Trophoblast cell (in vitro differentiated cells and primary cell): ENCODE results near the gene OR10H4.
"Not testable (repeated sequence)": the region's sequence is repeated elsewhere in the genome, so short reads cannot be mapped to it uniquely, and the experiment has no call there.

Source experiments
- DNase-seq, 2 donors: peaks; one replicate each; pipeline ENCODE4 v3.0.0-alpha.2; 2016
- H2AFZ ChIP-seq: 2 replicates; pipeline ENCODE4 v1.6.1; 2013; ENCODE audit warnings: low read length, moderate library complexity, mild to moderate bottlenecking; ENCODE audit not compliant: insufficient read depth, poor library complexity
- H2AK5ac ChIP-seq: 2 replicates; pipeline ENCODE4 v1.6.1; 2013; ENCODE audit warnings: mild to moderate bottlenecking, low read length
- H2BK120ac ChIP-seq: 2 replicates; pipeline ENCODE4 v1.6.1; 2013; ENCODE audit warnings: low read length, mild to moderate bottlenecking, moderate library complexity; ENCODE audit not compliant: insufficient read depth, poor library complexity
- H2BK12ac ChIP-seq: 2 replicates; pipeline ENCODE4 v1.6.1; 2013; ENCODE audit warnings: mild to moderate bottlenecking, low read length, moderate library complexity
- H2BK5ac ChIP-seq: 2 replicates; pipeline ENCODE4 v1.6.1; 2013; ENCODE audit warnings: low read length, low read depth, moderate library complexity, mild to moderate bottlenecking; ENCODE audit not compliant: poor library complexity
- H3K14ac ChIP-seq: 2 replicates; pipeline ENCODE4 v1.6.1; 2013; ENCODE audit warnings: mild to moderate bottlenecking, low read length
- H3K18ac ChIP-seq: 2 replicates; pipeline ENCODE4 v1.6.1; 2013; ENCODE audit warnings: mild to moderate bottlenecking, low read length
- H3K23ac ChIP-seq: 2 replicates; pipeline ENCODE4 v1.6.1; 2013; ENCODE audit warnings: low read length
- H3K27ac ChIP-seq: 2 replicates; pipeline ENCODE4 v1.5.1; 2013; ENCODE audit warnings: low read depth, mild to moderate bottlenecking, inconsistent platforms, low read length, moderate library complexity
- H3K27me3 ChIP-seq: 2 replicates; pipeline ENCODE4 v1.6.1; 2013; ENCODE audit warnings: inconsistent platforms, mild to moderate bottlenecking, low read length, moderate library complexity; ENCODE audit not compliant: insufficient read depth
- H3K36me3 ChIP-seq, 2 experiments: 1 replicate in 1 of 2; 2 replicates in 1 of 2; pipeline ENCODE4 v1.6.1; 2013; ENCODE audit warnings: low read length in 2 of 2, mild to moderate bottlenecking in 2 of 2, moderate library complexity in 1 of 2; ENCODE audit not compliant: insufficient read depth in 2 of 2, control insufficient read depth in 1 of 2
- H3K4ac ChIP-seq: 2 replicates; pipeline ENCODE4 v1.6.1; 2013; ENCODE audit warnings: low read depth, mild to moderate bottlenecking, low read length, moderate library complexity
- H3K4me1 ChIP-seq, 2 experiments: 1 replicate in 1 of 2; 2 replicates in 1 of 2; pipeline ENCODE4 v1.6.1; 2013; ENCODE audit warnings: low read length in 2 of 2, mild to moderate bottlenecking in 2 of 2, moderate library complexity in 1 of 2; ENCODE audit not compliant: insufficient read depth in 2 of 2, control insufficient read depth in 1 of 2
- H3K4me2 ChIP-seq: 2 replicates; pipeline ENCODE4 v1.6.1; 2013; ENCODE audit warnings: inconsistent platforms, mild to moderate bottlenecking, low read length, moderate library complexity
- H3K4me3 ChIP-seq: 2 replicates; pipeline ENCODE4 v1.5.1; 2013; ENCODE audit warnings: mild to moderate bottlenecking, low read depth, low read length, inconsistent platforms
- H3K79me1 ChIP-seq: one replicate; pipeline ENCODE4 v1.6.1; 2013; ENCODE audit warnings: low read length
- H3K79me2 ChIP-seq: 2 replicates; pipeline ENCODE4 v1.6.1; 2013; ENCODE audit warnings: low read length, mild to moderate bottlenecking; ENCODE audit not compliant: control insufficient read depth, insufficient read depth, poor library complexity
- H3K9ac ChIP-seq: 2 replicates; pipeline ENCODE4 v1.6.1; 2013; ENCODE audit warnings: mild to moderate bottlenecking, low read length
- H3K9me3 ChIP-seq: 2 replicates; pipeline ENCODE4 v1.6.1; 2013; ENCODE audit warnings: low read depth, mild to moderate bottlenecking, control low read depth, inconsistent platforms, low read length; ENCODE audit not compliant: insufficient read depth
- H4K12ac ChIP-seq: 2 replicates; pipeline ENCODE4 v1.6.1; 2013; ENCODE audit warnings: low read depth, mild to moderate bottlenecking, low read length, moderate library complexity
- H4K8ac ChIP-seq: 2 replicates; pipeline ENCODE4 v1.6.1; 2013; ENCODE audit warnings: low read depth, mild to moderate bottlenecking, low read length, moderate library complexity
- H4K91ac ChIP-seq: one replicate; pipeline ENCODE4 v1.6.1; 2013; ENCODE audit warnings: low read depth, mild to moderate bottlenecking, low read length, moderate library complexity
- WGBS: extraction: QIAGEN DNeasy Blood & Tissue Kit; methylation state at CpG from one replicate; pipeline ENCODE4 v1.1.7; 2013; ENCODE audit warnings: missing lambda C conversion rate; ENCODE audit not compliant: insufficient read length, insufficient coverage; ENCODE audit errors: extremely low coverage; 5-methylcytosine and 5-hydroxymethylcytosine counted together

Gene OR10H4

DNA sequence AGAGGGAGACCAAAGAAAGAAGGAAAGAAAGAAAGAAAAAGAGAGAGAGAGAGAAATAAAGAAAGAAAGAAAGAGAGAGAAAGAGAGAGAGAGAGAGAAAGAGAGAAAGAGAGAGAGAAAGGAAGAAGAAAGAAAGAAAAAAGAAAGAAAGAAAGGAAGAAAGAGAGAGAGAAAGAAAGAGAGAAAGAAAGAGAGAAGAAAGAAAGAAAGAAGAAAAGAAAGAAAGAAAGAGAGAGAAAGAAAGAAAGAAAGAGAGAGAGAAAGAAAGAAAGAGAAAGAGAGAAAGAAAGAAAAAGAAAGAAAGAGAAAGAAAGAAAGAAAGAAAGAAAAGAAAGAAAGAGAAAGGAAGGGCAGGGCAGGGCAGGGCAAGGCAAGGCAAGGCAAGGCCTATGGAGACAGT lies 23.2 kb downstream of the OR10H4 start:
- H3K4me3 ChIP-seq, H4K91ac ChIP-seq, H2BK12ac ChIP-seq, H3K79me2 ChIP-seq, H3K14ac ChIP-seq, H3K27me3 ChIP-seq, H3K4ac ChIP-seq, H3K18ac ChIP-seq, H3K4me1 ChIP-seq, H2AFZ ChIP-seq, H3K9ac ChIP-seq, H4K8ac ChIP-seq, H2BK5ac ChIP-seq, H3K4me2 ChIP-seq, H2BK120ac ChIP-seq, H3K79me1 ChIP-seq, H3K36me3 ChIP-seq, H3K23ac ChIP-seq, H3K27ac ChIP-seq, H2AK5ac ChIP-seq, DNase-seq, H4K12ac ChIP-seq: not testable (repeated sequence)
- H3K9me3 ChIP-seq = peaks cover 19% of the 10 kb centered on the region

DNA sequence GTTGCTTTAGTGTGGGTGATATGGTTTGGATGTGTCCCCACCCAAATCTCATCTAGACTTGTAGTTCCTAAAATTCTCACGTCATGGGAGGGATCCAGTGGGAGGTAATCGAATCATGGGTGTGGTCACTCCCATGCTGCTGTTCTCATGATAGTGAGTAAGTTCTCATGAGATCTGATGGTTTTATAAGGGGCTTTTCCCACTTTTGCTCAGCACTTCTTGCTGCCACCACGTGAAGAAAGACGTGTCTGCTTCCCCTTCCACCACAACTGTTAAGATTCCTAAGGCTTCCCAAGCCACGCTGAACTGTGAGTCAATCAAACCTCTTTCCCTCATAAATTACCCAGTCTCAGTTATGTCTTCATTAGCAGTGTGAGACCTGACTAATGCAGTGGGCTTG lies 26.0 kb downstream of the OR10H4 start:
- H2BK120ac ChIP-seq = no peak overlapping the region
- H3K27ac ChIP-seq = no peak overlapping the region
- no peaks in the 10 kb centered on the region for H3K79me1 ChIP-seq
- H3K23ac ChIP-seq = no peak overlapping the region
- no peak overlapping the region for H2AFZ ChIP-seq
- DNase-seq = peak in 1 of 2 donors; percentile 2
- H3K4ac ChIP-seq = no peak overlapping the region
- H2AK5ac ChIP-seq = no peak overlapping the region
- no peak overlapping the region for H2BK5ac ChIP-seq
- no peak overlapping the region for H3K9ac ChIP-seq
- H3K79me2 ChIP-seq = no peaks in the 10 kb centered on the region
- H3K36me3 ChIP-seq = no peaks in the 10 kb centered on the region
- no peak overlapping the region for H4K12ac ChIP-seq
- H3K4me2 ChIP-seq = no peak overlapping the region
- H2BK12ac ChIP-seq = no peak overlapping the region
- H3K4me1 ChIP-seq = no peaks in the 10 kb centered on the region
- no CpG with 5 or more reads among the region's 5 CpGs for WGBS
- H3K27me3 ChIP-seq = no peaks in the 10 kb centered on the region
- no peak overlapping the region for H4K8ac ChIP-seq
- no peak overlapping the region for H3K4me3 ChIP-seq
- peaks cover 33% of the 10 kb centered on the region for H3K9me3 ChIP-seq
- no peak overlapping the region for H3K18ac ChIP-seq
- H3K14ac ChIP-seq = no peak overlapping the region
- H4K91ac ChIP-seq = no peak overlapping the region

DNA sequence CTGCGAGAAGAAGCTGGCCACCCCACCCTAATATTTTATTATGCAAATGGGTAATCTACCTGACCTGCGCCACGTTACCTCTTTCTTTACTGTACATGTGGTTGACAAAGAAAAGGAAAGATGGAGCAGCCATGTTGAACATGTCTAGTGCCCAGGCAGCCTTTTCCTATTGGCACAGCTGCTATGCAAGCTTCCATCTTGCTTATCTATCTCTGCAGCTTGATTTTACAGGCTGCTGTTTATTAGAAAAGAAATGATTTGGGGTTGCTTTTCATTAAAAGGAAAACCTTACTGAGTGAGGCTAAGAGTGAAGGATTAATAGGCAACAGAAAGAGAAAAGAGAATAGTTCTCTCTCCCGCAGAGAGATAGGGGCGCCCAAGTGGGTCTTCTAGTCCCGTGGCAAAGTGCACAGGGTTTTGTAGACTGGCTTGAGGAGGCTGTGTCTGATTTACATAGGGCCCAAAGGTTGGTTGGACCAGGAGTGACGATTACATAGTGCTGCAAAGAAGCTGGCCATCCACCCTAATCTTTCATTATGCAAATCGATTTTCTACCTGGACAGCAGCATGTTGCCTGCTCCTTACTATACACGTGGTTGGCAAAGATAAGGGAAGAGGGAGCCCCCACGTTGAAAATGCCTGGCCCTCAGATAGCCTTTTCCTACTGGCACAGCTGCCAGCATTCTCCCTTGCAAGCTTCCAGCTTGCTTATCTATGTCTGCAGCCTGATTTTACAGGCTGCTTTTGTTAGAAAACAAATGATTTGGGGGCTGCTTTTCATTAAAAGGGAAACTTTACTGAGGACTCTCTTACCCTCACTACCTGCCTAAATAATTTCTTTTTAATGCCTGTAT lies 28.3 kb downstream of the OR10H4 start:
- no peak overlapping the region for H3K4me2 ChIP-seq
- H3K14ac ChIP-seq = no peak overlapping the region
- no peak overlapping the region for H2BK120ac ChIP-seq
- no peak overlapping the region for H3K23ac ChIP-seq
- no peak for DNase-seq
- no peak overlapping the region for H2AFZ ChIP-seq
- H3K4ac ChIP-seq = no peak overlapping the region
- no peak overlapping the region for H3K18ac ChIP-seq
- no peaks in the 10 kb centered on the region for H3K79me1 ChIP-seq
- no peak overlapping the region for H2BK12ac ChIP-seq
- no peak overlapping the region for H4K91ac ChIP-seq
- H3K9me3 ChIP-seq = peaks cover 42% of the 10 kb centered on the region
- no peaks in the 10 kb centered on the region for H3K27me3 ChIP-seq
- no peak overlapping the region for H2AK5ac ChIP-seq
- no peaks in the 10 kb centered on the region for H3K4me1 ChIP-seq
- no CpG with 5 or more reads among the region's 10 CpGs for WGBS
- H3K27ac ChIP-seq = no peak overlapping the region
- H4K12ac ChIP-seq = no peak overlapping the region
- no peaks in the 10 kb centered on the region for H3K79me2 ChIP-seq
- no peak overlapping the region for H2BK5ac ChIP-seq
- H3K9ac ChIP-seq = no peak overlapping the region
- no peak overlapping the region for H4K8ac ChIP-seq
- H3K36me3 ChIP-seq = no peaks in the 10 kb centered on the region
- no peak overlapping the region for H3K4me3 ChIP-seq

DNA sequence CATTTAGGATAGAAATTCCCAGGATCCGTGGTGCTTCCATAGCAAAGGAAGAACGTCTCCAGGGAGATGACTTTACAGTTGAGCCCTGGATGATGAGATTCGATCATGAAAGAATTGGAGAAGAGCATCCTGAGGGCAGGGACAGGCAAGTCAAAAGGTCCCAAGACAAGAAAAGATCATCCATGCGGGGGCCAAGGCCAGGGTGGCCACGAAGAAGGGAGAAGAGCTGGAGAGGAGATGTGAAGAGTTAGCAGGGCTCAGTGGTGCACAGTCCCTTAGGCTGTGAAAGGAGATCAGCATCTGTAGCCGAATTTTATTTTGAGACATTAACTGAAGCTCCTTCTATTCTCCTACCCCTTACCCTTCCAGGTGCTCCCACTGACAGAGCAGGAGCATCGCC lies 28.9 kb downstream of the OR10H4 start:
- Histone ChIP-seq H2BK12ac (no peak overlapping the region), H2BK120ac (no peak overlapping the region), H3K36me3 (no peaks in the 10 kb centered on the region), H3K9ac (no peak overlapping the region), H2AK5ac (no peak overlapping the region), H3K14ac (no peak overlapping the region), H3K27me3 (no peaks in the 10 kb centered on the region), H3K79me1 (no peaks in the 10 kb centered on the region), H2BK5ac (no peak overlapping the region), H4K12ac (no peak overlapping the region), H3K4ac (no peak overlapping the region), H3K9me3 (peaks cover 40% of the 10 kb centered on the region), H3K18ac (no peak overlapping the region), H3K4me2 (no peak overlapping the region), H4K91ac (no peak overlapping the region), H2AFZ (no peak overlapping the region), H3K23ac (no peak overlapping the region), H4K8ac (no peak overlapping the region), H3K4me1 (no peaks in the 10 kb centered on the region), H3K27ac (no peak overlapping the region), H3K4me3 (no peak overlapping the region), H3K79me2 (no peaks in the 10 kb centered on the region)
- WGBS = no CpG with 5 or more reads among the region's 7 CpGs
- no peak for DNase-seq
